HFFc6 (cell line): ENCODE data around the gene ADGRG3. TPM values are rescaled to one million over a fixed set of nuclear protein-coding genes. Genes with fewer than 3 reads are reported as not detected.

Experiments used
- DNase-seq: peaks from one replicate; pipeline ENCODE4 v3.0.0-alpha.2; 2018
- H3K27ac Mint-ChIP-seq: 2 replicates; pipeline ENCODE4 v1.8.0; 2020; ENCODE audit warnings: mild to moderate bottlenecking, mixed read lengths
- H3K27me3 Mint-ChIP-seq: 2 replicates; pipeline ENCODE4 v1.8.0; 2021; ENCODE audit warnings: mild to moderate bottlenecking, moderate library complexity, mixed read lengths; ENCODE audit not compliant: insufficient read depth
- H3K36me3 Mint-ChIP-seq: 2 replicates; pipeline ENCODE4 v1.8.0; 2021; ENCODE audit warnings: low read depth, mixed read lengths
- H3K4me1 Mint-ChIP-seq: 2 replicates; pipeline ENCODE4 v1.8.0; 2020; ENCODE audit warnings: low read depth, mixed read lengths
- H3K4me3 Mint-ChIP-seq: 2 replicates; pipeline ENCODE4 v1.8.0; 2020; ENCODE audit warnings: mild to moderate bottlenecking, moderate library complexity, mixed read lengths
- H3K9me3 Mint-ChIP-seq: 2 replicates; pipeline ENCODE4 v1.8.0; 2020; ENCODE audit warnings: mild to moderate bottlenecking, mixed read lengths
- total RNA-seq, 6 experiments: library from RNA; stranded (reverse); fragmentation: NEBNext Ultra II Directional; extraction: Animal tissue kit (Norgen Biotek cat#: 25700); gene quantifications; 2 replicates in 1 of 6; 3 replicates in 5 of 6; pipeline ENCODE4 v1.2.3, GENCODE V29; 2021
- TF ChIP-seq, protein P1 (sequence below): fragments of 200-600 bp; sonication (generic); IDR thresholded peaks from 2 replicates; pipeline ENCODE4 v1.5.0; 2021; ENCODE audit warnings: antibody characterized with exemption, mild to moderate bottlenecking

Gene ADGRG3
- total RNA-seq, 6 experiments from 2014 or later = not detected

DNA sequence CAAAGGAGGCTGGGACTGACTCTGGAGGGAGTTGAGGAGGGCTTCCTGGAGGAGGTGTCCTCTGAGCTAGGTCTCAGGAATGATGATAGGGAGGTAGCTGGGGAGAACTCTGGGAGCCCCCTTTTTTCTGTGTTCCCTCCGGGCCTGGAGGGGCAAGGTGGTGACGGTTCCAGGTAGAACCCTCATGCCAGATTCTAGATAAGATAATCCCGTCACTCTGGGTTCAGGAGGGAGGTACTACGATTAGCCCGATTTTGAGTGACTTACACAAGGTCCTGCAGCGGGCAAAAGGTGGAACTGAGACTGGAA lies 18.7 kb upstream of the ADGRG3 start:
- H3K9me3 Mint-ChIP-seq = no peaks in the 10 kb centered on the region
- no peaks in the 10 kb centered on the region for H3K36me3 Mint-ChIP-seq
- H3K4me3 Mint-ChIP-seq = no peak overlapping the region
- H3K4me1 Mint-ChIP-seq = peaks cover 20% of the 10 kb centered on the region
- peaks cover 9% of the 10 kb centered on the region for H3K27me3 Mint-ChIP-seq
- DNase-seq = no peak
- no peak overlapping the region for H3K27ac Mint-ChIP-seq
- TF ChIP-seq, protein P1, sequence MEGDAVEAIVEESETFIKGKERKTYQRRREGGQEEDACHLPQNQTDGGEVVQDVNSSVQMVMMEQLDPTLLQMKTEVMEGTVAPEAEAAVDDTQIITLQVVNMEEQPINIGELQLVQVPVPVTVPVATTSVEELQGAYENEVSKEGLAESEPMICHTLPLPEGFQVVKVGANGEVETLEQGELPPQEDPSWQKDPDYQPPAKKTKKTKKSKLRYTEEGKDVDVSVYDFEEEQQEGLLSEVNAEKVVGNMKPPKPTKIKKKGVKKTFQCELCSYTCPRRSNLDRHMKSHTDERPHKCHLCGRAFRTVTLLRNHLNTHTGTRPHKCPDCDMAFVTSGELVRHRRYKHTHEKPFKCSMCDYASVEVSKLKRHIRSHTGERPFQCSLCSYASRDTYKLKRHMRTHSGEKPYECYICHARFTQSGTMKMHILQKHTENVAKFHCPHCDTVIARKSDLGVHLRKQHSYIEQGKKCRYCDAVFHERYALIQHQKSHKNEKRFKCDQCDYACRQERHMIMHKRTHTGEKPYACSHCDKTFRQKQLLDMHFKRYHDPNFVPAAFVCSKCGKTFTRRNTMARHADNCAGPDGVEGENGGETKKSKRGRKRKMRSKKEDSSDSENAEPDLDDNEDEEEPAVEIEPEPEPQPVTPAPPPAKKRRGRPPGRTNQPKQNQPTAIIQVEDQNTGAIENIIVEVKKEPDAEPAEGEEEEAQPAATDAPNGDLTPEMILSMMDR = no peak; the same call in 1 of the 2 replicates

DNA sequence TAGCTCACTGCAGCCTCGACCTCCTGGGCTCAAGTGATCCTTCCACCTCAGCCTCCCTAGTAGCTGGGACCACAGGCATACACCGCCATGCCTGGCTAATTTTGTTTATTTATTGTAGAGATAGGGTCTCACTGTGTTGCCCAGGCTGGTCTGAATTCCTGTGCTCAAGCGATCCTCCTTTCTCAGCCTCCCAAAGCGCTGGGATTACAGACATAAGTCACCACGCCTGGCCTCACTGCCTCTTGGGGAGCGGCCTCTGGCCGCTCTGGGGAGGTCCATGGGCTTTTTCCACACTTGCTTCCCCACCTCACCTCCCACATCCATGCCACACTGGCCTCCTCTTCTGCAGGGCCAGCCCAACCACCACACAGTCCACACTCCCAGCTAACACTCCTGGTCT lies 18.3 kb upstream of the ADGRG3 start:
- DNase-seq = no peak
- peaks cover 23% of the 10 kb centered on the region for H3K4me1 Mint-ChIP-seq
- no peaks in the 10 kb centered on the region for H3K9me3 Mint-ChIP-seq
- TF ChIP-seq, protein P1 = no peak
- H3K4me3 Mint-ChIP-seq = no peak overlapping the region
- H3K36me3 Mint-ChIP-seq = no peaks in the 10 kb centered on the region
- peaks cover 10% of the 10 kb centered on the region for H3K27me3 Mint-ChIP-seq
- no peak overlapping the region for H3K27ac Mint-ChIP-seq

DNA sequence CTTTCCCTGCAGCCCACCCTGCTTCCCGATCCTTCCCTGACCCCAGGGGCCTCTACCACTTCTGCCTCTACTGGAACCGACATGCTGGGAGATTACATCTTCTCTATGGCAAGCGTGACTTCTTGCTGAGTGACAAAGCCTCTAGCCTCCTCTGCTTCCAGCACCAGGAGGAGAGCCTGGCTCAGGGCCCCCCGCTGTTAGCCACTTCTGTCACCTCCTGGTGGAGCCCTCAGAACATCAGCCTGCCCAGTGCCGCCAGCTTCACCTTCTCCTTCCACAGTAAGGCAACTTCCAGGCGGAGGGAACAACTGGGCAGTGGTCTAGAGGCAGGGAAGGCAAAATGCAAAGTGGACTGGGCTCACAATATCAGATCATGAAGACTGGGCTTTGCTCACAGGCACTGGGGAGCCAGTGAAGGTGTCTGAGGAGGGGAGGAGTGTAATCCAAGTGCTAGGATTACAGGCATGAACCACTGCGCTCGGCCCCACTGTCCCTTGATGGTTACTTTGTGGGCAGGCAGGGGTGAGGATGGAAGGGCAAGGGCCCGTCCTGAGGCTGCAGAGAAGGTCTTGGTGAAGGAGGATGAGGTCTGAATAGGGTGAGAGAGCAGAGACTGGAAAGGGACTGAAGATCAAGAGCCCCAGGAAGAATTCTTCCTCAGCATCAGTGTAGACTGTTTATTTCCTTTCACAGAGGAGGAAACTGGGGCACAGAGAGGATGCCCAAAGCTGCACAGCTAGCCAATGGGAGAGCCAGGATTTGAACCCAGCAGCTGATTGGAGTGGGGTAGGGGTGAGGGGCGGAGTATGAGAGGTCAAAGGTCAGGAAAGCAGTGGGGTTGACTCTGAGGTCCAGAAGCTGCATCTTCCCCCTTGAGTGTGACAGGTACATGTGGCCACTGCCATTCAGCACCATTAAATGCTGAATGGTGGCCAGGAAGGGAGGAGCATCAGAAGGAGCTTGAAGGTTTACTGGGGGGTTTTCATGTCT lies 16.5 kb upstream of the ADGRG3 start:
- H3K4me1 Mint-ChIP-seq = peaks cover 16% of the 10 kb centered on the region
- no peak overlapping the region for H3K4me3 Mint-ChIP-seq
- H3K27me3 Mint-ChIP-seq = peaks cover 11% of the 10 kb centered on the region
- no peak overlapping the region for H3K27ac Mint-ChIP-seq
- no peaks in the 10 kb centered on the region for H3K9me3 Mint-ChIP-seq
- TF ChIP-seq, protein P1 = no peak
- DNase-seq = no peak
- no peaks in the 10 kb centered on the region for H3K36me3 Mint-ChIP-seq

DNA sequence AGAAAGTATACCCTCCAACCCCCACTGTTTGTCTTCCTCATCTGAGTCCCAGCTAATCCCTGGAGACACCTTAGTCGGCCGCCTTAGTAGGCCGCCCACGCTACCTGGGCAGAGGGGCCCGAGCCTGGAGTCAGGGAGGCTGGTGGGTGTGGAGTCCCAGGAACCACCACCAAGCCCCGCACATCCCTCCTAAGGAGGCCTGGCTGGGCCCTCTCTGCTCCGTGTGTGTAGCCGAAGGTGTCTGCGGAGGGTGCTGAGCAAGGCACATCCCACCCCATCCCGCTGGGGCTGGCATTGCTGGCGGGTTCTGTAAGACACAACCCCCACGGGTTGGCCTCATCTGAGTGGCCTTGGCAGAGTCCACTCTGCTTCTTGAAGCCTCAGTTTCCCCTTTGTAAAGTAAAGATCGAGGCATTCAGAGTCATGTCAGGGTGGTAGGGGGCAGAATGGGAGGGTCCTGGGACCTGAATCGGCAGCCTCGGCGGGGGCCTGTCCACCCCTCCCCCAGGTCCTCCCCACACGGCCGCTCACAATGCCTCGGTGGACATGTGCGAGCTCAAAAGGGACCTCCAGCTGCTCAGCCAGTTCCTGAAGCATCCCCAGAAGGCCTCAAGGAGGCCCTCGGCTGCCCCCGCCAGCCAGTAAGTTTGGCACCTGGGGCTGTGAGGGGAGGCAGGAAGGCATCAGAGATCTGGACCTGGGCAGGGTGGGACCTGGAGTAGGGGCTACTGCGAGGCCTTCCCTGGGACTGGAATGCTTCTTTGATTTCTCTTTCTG lies 15.2 kb upstream of the ADGRG3 start:
- TF ChIP-seq, protein P1 = no peak
- Mint-ChIP-seq H3K9me3 (no peaks in the 10 kb centered on the region), H3K27ac (no peak overlapping the region), H3K4me3 (no peak overlapping the region), H3K36me3 (no peaks in the 10 kb centered on the region), H3K4me1 (peaks cover 8% of the 10 kb centered on the region), H3K27me3 (peaks cover 14% of the 10 kb centered on the region)
- DNase-seq = no peak

DNA sequence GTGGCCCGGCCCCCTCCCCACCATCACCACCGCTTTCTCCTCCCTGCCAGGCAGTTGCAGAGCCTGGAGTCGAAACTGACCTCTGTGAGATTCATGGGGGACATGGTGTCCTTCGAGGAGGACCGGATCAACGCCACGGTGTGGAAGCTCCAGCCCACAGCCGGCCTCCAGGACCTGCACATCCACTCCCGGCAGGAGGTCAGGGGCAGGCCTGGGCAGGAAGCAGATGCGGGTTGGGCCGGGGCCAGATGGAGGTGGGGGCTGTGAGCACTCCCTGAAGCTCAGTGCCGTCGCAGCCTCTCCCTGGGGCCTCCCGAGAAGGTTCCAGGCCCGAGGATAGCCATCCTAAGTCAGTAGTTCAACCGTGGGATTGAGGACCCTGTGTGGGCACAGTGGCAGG lies 14.2 kb upstream of the ADGRG3 start:
- H3K4me1 Mint-ChIP-seq = peaks cover 8% of the 10 kb centered on the region
- H3K27ac Mint-ChIP-seq = no peak overlapping the region
- no peak for DNase-seq
- peaks cover 17% of the 10 kb centered on the region for H3K27me3 Mint-ChIP-seq
- no peaks in the 10 kb centered on the region for H3K36me3 Mint-ChIP-seq
- H3K4me3 Mint-ChIP-seq = no peak overlapping the region
- TF ChIP-seq, protein P1 = no peak
- H3K9me3 Mint-ChIP-seq = no peaks in the 10 kb centered on the region
